Common myeloid progenitor, CD34-positive (primary cell): Measurements from ENCODE around the gene VPS51.

Experiments
- CTCF ChIA-PET: fragments of 350-600 bp; sonication (Branson Sonifier 250); formaldehyde crosslinking; loops from one replicate; lab custom pipeline; 2021; ENCODE audit warnings: antibody characterized with exemption; lab: Charles Lee
- POLR2A ChIA-PET: fragments of 350-600 bp; sonication (Branson Sonifier 250); formaldehyde crosslinking; loops from one replicate; lab custom pipeline; 2021; ENCODE audit warnings: antibody characterized with exemption; lab: Charles Lee
- DNase-seq, 3 donors: peaks; one replicate each; pipeline versions ENCODE4 v3.0.0 to v3.0.0-alpha.2; 2013
- H3K27ac ChIP-seq, 2 experiments: 1 replicate in 1 of 2; 2 replicates in 1 of 2; pipeline ENCODE4 v1.7.0; 2013; ENCODE audit warnings: inconsistent platforms in 2 of 2, low read length in 2 of 2, mild to moderate bottlenecking in 2 of 2, low read depth in 1 of 2, moderate library complexity in 1 of 2; ENCODE audit not compliant: severe bottlenecking in 2 of 2, insufficient read depth in 1 of 2, poor library complexity in 1 of 2
- H3K27me3 ChIP-seq, 5 experiments: replicated peaks in 2 of 5; 1 replicate in 3 of 5; 2 replicates in 2 of 5; pipeline versions ENCODE4 v1.6.1 to v1.7.0; 2013; ENCODE audit warnings: low read length in 4 of 5, mild to moderate bottlenecking in 2 of 5, moderate library complexity in 2 of 5, inconsistent platforms in 1 of 5; ENCODE audit not compliant: insufficient read depth in 5 of 5, control insufficient read depth in 4 of 5
- H3K36me3 ChIP-seq, 4 experiments: 1 replicate in 2 of 4; 2 replicates in 2 of 4; pipeline versions ENCODE4 v1.6.1 to v1.7.0; 2013; ENCODE audit warnings: low read length in 3 of 4, control low read depth in 1 of 4, mild to moderate bottlenecking in 1 of 4; ENCODE audit not compliant: control insufficient read depth in 4 of 4, insufficient read depth in 4 of 4
- H3K4me1 ChIP-seq, 4 experiments: 1 replicate in 3 of 4; 2 replicates in 1 of 4; pipeline versions ENCODE4 v1.6.1 to v1.7.1; 2013; ENCODE audit warnings: low read length in 3 of 4, mild to moderate bottlenecking in 3 of 4, control low read depth in 1 of 4, inconsistent platforms in 1 of 4, moderate library complexity in 1 of 4; ENCODE audit not compliant: control insufficient read depth in 4 of 4, insufficient read depth in 4 of 4; ENCODE audit errors: control extremely low read depth in 1 of 4
- H3K4me3 ChIP-seq, 7 experiments: 1 replicate in 4 of 7; 2 replicates in 3 of 7; pipeline versions ENCODE4 v1.5.1 to v1.7.0; 2013; ENCODE audit warnings: mild to moderate bottlenecking in 7 of 7, low read length in 6 of 7, moderate library complexity in 6 of 7, inconsistent platforms in 2 of 7, low read depth in 2 of 7, control low read depth in 1 of 7; ENCODE audit not compliant: insufficient read depth in 4 of 7, control insufficient read depth in 1 of 7; ENCODE audit errors: extremely low read depth in 1 of 7
- H3K9me3 ChIP-seq, 5 experiments: 1 replicate in 4 of 5; 2 replicates in 1 of 5; pipeline versions ENCODE4 v1.6.1 to v1.7.1; 2013; ENCODE audit warnings: low read length in 4 of 5, mild to moderate bottlenecking in 2 of 5, inconsistent platforms in 1 of 5, low read depth in 1 of 5, moderate library complexity in 1 of 5; ENCODE audit not compliant: control insufficient read depth in 4 of 5, insufficient read depth in 2 of 5; ENCODE audit errors: control extremely low read depth in 1 of 5
- WGBS: methylation state at CpG from one replicate; pipeline ENCODE4 v1.1.5; 2013; ENCODE audit not compliant: insufficient coverage; 5-methylcytosine and 5-hydroxymethylcytosine counted together

Gene VPS51

GRCh38 chr11:65129649-65130441, 33.8 kb downstream of the VPS51 start:
- WGBS, result 98% methylated on average over 10 of the region's 13 CpGs
- POLR2A ChIA-PET, result interaction anchor here (0.6 kb wide), 1 partner anchor 775 kb away, joined by 5 read pairs; no protein-coding TSS in a partner anchor
- CTCF ChIA-PET, result interaction anchor here (1.1 to 6.7 kb wide), 8 partner anchors 8 to 51 kb away, joined by 3 to 31 read pairs (median 8); partner anchors contain the start of genes CAPN1, FAU, MRPL49 and TM7SF2
- Histone ChIP-seq H3K4me3 (no peak overlapping the region), H3K36me3 (peaks cover 11 to 79% (median 58%) of the 10 kb centered on the region in 4 experiments), H3K9me3 (no peaks in the 10 kb centered on the region), H3K27ac (no peak overlapping the region), H3K27me3 (no peaks in the 10 kb centered on the region), H3K4me1 (peaks cover 8 to 24% (median 23%) of the 10 kb centered on the region in 4 experiments)
- no peak for DNase-seq

DNA sequence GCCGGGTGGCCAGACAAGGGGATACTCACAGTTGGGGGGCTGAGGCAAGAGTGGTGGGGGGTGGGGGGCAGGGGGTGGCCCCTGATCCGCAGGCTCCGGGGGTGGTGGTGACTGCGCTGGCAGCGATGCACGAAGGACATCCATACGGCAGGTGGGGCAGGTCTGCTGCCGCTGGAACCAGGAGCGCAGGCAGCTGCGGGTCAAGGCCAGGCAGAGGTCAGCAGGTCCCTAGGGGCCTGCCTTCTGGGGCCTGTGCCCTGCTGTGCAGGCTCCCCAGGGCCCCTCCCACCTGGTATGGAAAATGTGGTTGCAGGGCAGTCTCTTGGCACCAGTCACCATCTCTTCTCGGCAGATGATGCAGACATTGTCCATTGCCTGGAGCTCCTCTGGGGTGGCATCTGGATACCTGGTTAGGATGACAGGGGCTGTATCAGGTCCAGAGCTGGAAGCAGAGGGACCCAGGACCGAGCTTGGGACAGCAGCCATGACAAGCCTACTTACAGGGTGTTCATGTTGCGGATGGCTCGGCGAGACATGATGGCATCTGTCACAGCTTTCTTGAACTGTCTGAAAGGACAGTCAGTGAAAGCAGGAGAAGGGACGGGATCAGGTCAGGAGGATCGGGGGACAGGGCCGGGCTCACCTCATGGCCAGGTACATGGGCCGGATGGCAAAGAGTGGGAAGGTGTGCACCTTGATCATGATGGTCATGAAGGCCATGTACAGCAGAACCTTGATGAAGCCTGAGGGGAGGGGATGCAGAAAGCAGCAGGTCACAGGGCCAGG, 34.8 kb downstream of the VPS51 start:
- no peaks in the 10 kb centered on the region for H3K27me3 ChIP-seq
- no peak overlapping the region for H3K4me3 ChIP-seq
- peaks cover 11 to 69% (median 51%) of the 10 kb centered on the region in 4 experiments for H3K36me3 ChIP-seq
- no peaks in the 10 kb centered on the region for H3K9me3 ChIP-seq
- ChIA-PET POLR2A (interaction anchor here (0.6 to 4.8 kb wide), 3 partner anchors 9 to 774 kb away, joined by 5 to 37 read pairs (median 5); partner anchors contain the start of genes FAU, MRPL49 and ZNHIT2), CTCF (interaction anchor here (1.3 to 6.7 kb wide), 7 partner anchors 9 to 50 kb away, joined by 3 to 31 read pairs (median 4); partner anchors contain the start of genes CAPN1, FAU, MRPL49 and ZNHIT2)
- peaks cover 8 to 33% (median 30%) of the 10 kb centered on the region in 4 experiments for H3K4me1 ChIP-seq
- DNase-seq, result no peak
- WGBS, result 91% methylated on average over 18 of the region's 19 CpGs
- H3K27ac ChIP-seq, result no peak overlapping the region

- no CpG with 5 or more reads among the region's 3 CpGs for WGBS
- H3K4me1 ChIP-seq, result peaks cover 8 to 38% (median 34%) of the 10 kb centered on the region in 4 experiments
- no peak overlapping the region for H3K4me3 ChIP-seq
- ChIA-PET POLR2A (interaction anchor here (1.5 to 4.8 kb wide), 2 partner anchors 10 to 13 kb away, joined by 5 to 37 read pairs; partner anchors contain the start of genes FAU, MRPL49 and ZNHIT2), CTCF (interaction anchor here (1.0 to 6.7 kb wide), 7 partner anchors 10 to 50 kb away, joined by 3 to 31 read pairs (median 4); partner anchors contain the start of genes CAPN1, FAU, MRPL49 and ZNHIT2)
- H3K36me3 ChIP-seq, result peaks cover 11 to 64% (median 49%) of the 10 kb centered on the region in 4 experiments
- no peaks in the 10 kb centered on the region for H3K9me3 ChIP-seq
- no peak overlapping the region for H3K27ac ChIP-seq
- DNase-seq, result no peak
- H3K27me3 ChIP-seq, result no peaks in the 10 kb centered on the region
Measured at GRCh38 chr11:65131417-65131776, 35.4 kb downstream of the VPS51 start.

- peaks cover 11 to 60% (median 44%) of the 10 kb centered on the region in 4 experiments for H3K36me3 ChIP-seq
- peak overlapping the region in 2 of 7 experiments; percentile 87 to 97 for H3K4me3 ChIP-seq
- WGBS, result 100% methylated on average over 5 of the region's 6 CpGs
- H3K9me3 ChIP-seq, result no peaks in the 10 kb centered on the region
- H3K4me1 ChIP-seq, result peaks cover 8 to 40% (median 34%) of the 10 kb centered on the region in 4 experiments
- no peaks in the 10 kb centered on the region for H3K27me3 ChIP-seq
- DNase-seq, result no peak
- ChIA-PET POLR2A (interaction anchor here (1.5 to 4.8 kb wide), 3 partner anchors 10 to 49 kb away, joined by 5 to 44 read pairs (median 37); partner anchors contain the start of genes CAPN1, FAU, MRPL49 and ZNHIT2), CTCF (interaction anchor here (1.0 to 6.7 kb wide), 7 partner anchors 10 to 49 kb away, joined by 3 to 31 read pairs (median 4); partner anchors contain the start of genes CAPN1, FAU, MRPL49 and ZNHIT2)
- peak overlapping the region in 1 of 2 experiments; percentile 100 for H3K27ac ChIP-seq
Measured at GRCh38 chr11:65131895-65132237, 35.9 kb downstream of the VPS51 start.

DNA sequence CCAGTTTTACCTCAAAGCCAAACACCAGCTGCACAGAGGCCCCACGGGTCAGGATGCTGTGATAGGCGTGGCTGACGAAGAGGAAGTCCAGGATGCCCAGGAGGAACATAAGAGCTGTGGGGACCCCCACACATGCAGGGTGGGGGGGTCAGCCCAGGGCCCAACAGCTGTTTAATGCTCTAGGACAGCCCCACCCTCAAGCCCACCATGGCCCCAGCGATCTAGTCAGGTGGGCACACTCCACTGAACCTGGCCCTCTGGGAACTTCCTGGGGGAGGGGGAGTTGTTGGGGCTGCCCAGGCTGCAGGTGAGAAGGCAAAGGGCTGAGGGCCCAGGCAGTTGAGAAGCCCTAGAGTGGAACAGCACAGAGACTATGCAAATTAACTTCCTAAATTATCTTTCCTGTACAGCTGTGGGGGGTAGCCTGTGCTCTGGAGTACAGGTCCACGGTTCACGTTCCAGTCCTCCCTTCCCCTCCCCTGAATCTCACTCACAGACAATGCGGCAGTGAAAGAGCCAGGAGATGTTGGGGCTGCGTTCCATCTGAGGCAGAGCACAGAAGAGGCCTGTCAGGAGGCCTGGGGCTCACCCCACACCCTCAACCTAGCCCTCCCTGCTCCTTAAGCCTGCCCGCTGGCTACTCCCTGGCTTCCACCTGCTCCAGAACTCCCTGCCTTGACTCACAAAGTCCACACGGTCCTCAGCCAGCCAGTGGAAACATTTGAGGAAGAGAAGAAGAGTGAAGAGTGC, 36.4 kb downstream of the VPS51 start:
- CTCF ChIA-PET, result interaction anchor here (1.0 to 6.7 kb wide), 8 partner anchors 11 to 49 kb away, joined by 3 to 31 read pairs (median 6); partner anchors contain the start of genes CAPN1, FAU, MRPL49 and ZNHIT2
- H3K27me3 ChIP-seq, result no peaks in the 10 kb centered on the region
- H3K9me3 ChIP-seq, result no peaks in the 10 kb centered on the region
- peak in 1 of 3 donors; percentile 23 for DNase-seq
- peaks cover 8 to 40% (median 34%) of the 10 kb centered on the region in 4 experiments for H3K4me1 ChIP-seq
- peak overlapping the region in 1 of 2 experiments; percentile 100 for H3K27ac ChIP-seq
- 8% methylated on average over 2 of the region's 10 CpGs for WGBS
- H3K4me3 ChIP-seq, result peak overlapping the region in 3 of 7 experiments; percentile 13 to 97 (median 87)
- H3K36me3 ChIP-seq, result peaks cover 11 to 54% (median 40%) of the 10 kb centered on the region in 4 experiments
- POLR2A ChIA-PET, result interaction anchor here (1.5 to 4.8 kb wide), 3 partner anchors 11 to 49 kb away, joined by 5 to 44 read pairs (median 37); partner anchors contain the start of genes CAPN1, FAU, MRPL49 and ZNHIT2
